H1 (cell line): ENCODE results near the gene SPOCD1. TPM values are rescaled to one million over a fixed set of nuclear protein-coding genes. Genes with fewer than 3 reads are reported as not detected.

Source experiments
- CTCF ChIA-PET: fragments of 300-600 bp; sonication (Branson Sonifier 250); formaldehyde crosslinking; loops from one replicate; lab custom pipeline; 2021; ENCODE audit not compliant: partially characterized antibody; lab: Charles Lee
- POLR2A ChIA-PET: fragments of 300-600 bp; sonication (Branson Sonifier 250); formaldehyde crosslinking; loops from one replicate; lab custom pipeline; 2021; ENCODE audit warnings: inconsistent platforms; ENCODE audit not compliant: partially characterized antibody; lab: Charles Lee
- DNase-seq, 2 experiments: peaks; one replicate each; pipeline versions ENCODE4 v3.0.0 to v3.0.0-alpha.2; 2010 to 2022; ENCODE audit warnings: low spot score in 2 of 2, low read depth in 1 of 2, mixed read lengths in 1 of 2
- FAIRE-seq: peaks from 2 replicates; lab custom pipeline; 2011; peaks lifted over from hg19 to GRCh38; lab: Jason Lieb, UNC
- H2AFZ ChIP-seq: 2 replicates; pipeline ENCODE4 v1.8.1; 2012; ENCODE audit warnings: low read length, inconsistent platforms
- H2AK5ac ChIP-seq: 2 replicates; pipeline ENCODE4 v1.6.1; 2013; ENCODE audit warnings: low read depth, low read length
- H2BK120ac ChIP-seq: replicated peaks from 2 replicates; pipeline ENCODE3; 2013; ENCODE audit warnings: low read depth, low read length, inconsistent platforms
- H2BK12ac ChIP-seq: 2 replicates; pipeline ENCODE4 v1.6.1; 2013; ENCODE audit warnings: low read depth, low read length
- H2BK15ac ChIP-seq: 2 replicates; pipeline ENCODE4 v1.6.1; 2013; ENCODE audit warnings: low read length
- H2BK20ac ChIP-seq: 2 replicates; pipeline ENCODE4 v1.6.1; 2013; ENCODE audit warnings: low read length
- H2BK5ac ChIP-seq: 2 replicates; pipeline ENCODE4 v1.6.1; 2013; ENCODE audit warnings: low read depth, low read length
- H3K14ac ChIP-seq: 2 replicates; pipeline ENCODE4 v1.6.1; 2013; ENCODE audit warnings: inconsistent platforms; ENCODE audit not compliant: insufficient read length
- H3K18ac ChIP-seq: 2 replicates; pipeline ENCODE4 v1.6.1; 2013; ENCODE audit warnings: low read length; ENCODE audit errors: extremely low read depth
- H3K23ac ChIP-seq: 2 replicates; pipeline ENCODE4 v1.6.1; 2013; ENCODE audit warnings: inconsistent platforms; ENCODE audit not compliant: insufficient read length
- H3K23me2 ChIP-seq: 2 replicates; pipeline ENCODE4 v1.6.1; 2013; ENCODE audit warnings: low read depth, low read length
- H3K27ac ChIP-seq: 2 replicates; pipeline ENCODE4 v1.6.1; 2011; ENCODE audit warnings: low read depth, low read length, inconsistent platforms
- H3K27me3 ChIP-seq, 4 experiments: replicated peaks in 1 of 4; 1 replicate in 1 of 4; 2 replicates in 3 of 4; pipeline versions ENCODE4 v1.6.1 to v1.8.1; 2011 to 2013; ENCODE audit warnings: low read length in 3 of 4, mild to moderate bottlenecking in 3 of 4, inconsistent platforms in 2 of 4, mixed read lengths in 2 of 4, moderate library complexity in 1 of 4; ENCODE audit not compliant: control insufficient read depth in 3 of 4, insufficient read depth in 3 of 4; ENCODE audit errors: extremely low read depth in 1 of 4
- H3K36me3 ChIP-seq, 4 experiments: 2 replicates each; pipeline versions ENCODE4 v1.6.1 to v1.8.1; 2011 to 2013; ENCODE audit warnings: mild to moderate bottlenecking in 4 of 4, low read length in 3 of 4, moderate library complexity in 2 of 4, control low read depth in 1 of 4, inconsistent platforms in 1 of 4; ENCODE audit not compliant: insufficient read depth in 4 of 4, control insufficient read depth in 2 of 4
- H3K4ac ChIP-seq: replicated peaks from 2 replicates; pipeline ENCODE3; 2013; ENCODE audit warnings: low read length, low read depth, mixed read lengths, inconsistent platforms; ENCODE audit not compliant: insufficient read length
- H3K4me1 ChIP-seq, 4 experiments: replicated peaks in 1 of 4; 1 replicate in 1 of 4; 2 replicates in 3 of 4; pipeline versions ENCODE4 v1.6.1 to v1.8.1; 2011 to 2013; ENCODE audit warnings: low read length in 3 of 4, inconsistent platforms in 2 of 4, mixed read lengths in 1 of 4; ENCODE audit not compliant: insufficient read depth in 4 of 4, control insufficient read depth in 3 of 4
- H3K4me2 ChIP-seq, 2 experiments: 2 replicates each; pipeline versions ENCODE4 v1.6.1 to v1.8.1; 2011 to 2013; ENCODE audit warnings: low read depth in 2 of 2, low read length in 2 of 2, control low read depth in 1 of 2, inconsistent platforms in 1 of 2, mild to moderate bottlenecking in 1 of 2; ENCODE audit not compliant: insufficient read depth in 1 of 2
- H3K4me3 ChIP-seq, 4 experiments: fragments of 200-600, 300-600 bp in 1 of 4; sonication (generic), shearing (Covaris generic), sonication (Bioruptor Twin) in 1 of 4; 2 replicates each; pipeline versions ENCODE4 v1.5.1 to v1.8.1; 2011 to 2016; ENCODE audit warnings: low read length in 4 of 4, low read depth in 3 of 4, control low read depth in 2 of 4, inconsistent platforms in 2 of 4, mild to moderate bottlenecking in 2 of 4, mixed read lengths in 1 of 4, moderate library complexity in 1 of 4; ENCODE audit not compliant: insufficient read depth in 2 of 4; ENCODE audit errors: extremely low read depth in 1 of 4
- H3K56ac ChIP-seq: replicated peaks from 2 replicates; pipeline ENCODE3; 2013; ENCODE audit warnings: low read depth, mild to moderate bottlenecking, mixed read lengths, low read length, inconsistent platforms; ENCODE audit not compliant: insufficient read length
- H3K79me1 ChIP-seq: 2 replicates; pipeline ENCODE4 v1.6.1; 2013; ENCODE audit warnings: low read depth, low read length, control low read depth
- H3K79me2 ChIP-seq, 2 experiments: 2 replicates each; pipeline versions ENCODE4 v1.6.1 to v1.8.1; 2012 to 2013; ENCODE audit warnings: low read length in 2 of 2, mild to moderate bottlenecking in 2 of 2, inconsistent platforms in 1 of 2; ENCODE audit not compliant: insufficient read depth in 2 of 2, control insufficient read depth in 1 of 2
- H3K9ac ChIP-seq, 4 experiments: replicated peaks in 1 of 4; 1 replicate in 1 of 4; 2 replicates in 3 of 4; pipeline versions ENCODE4 v1.6.1 to v1.8.1; 2011 to 2013; ENCODE audit warnings: low read depth in 3 of 4, low read length in 3 of 4, control low read depth in 2 of 4, mild to moderate bottlenecking in 2 of 4, moderate library complexity in 2 of 4, inconsistent platforms in 1 of 4; ENCODE audit errors: extremely low read depth in 1 of 4
- H3K9me3 ChIP-seq, 2 experiments: 2 replicates each; pipeline versions ENCODE4 v1.6.1 to v1.8.1; 2012 to 2013; ENCODE audit warnings: mild to moderate bottlenecking in 2 of 2, moderate library complexity in 2 of 2, control low read depth in 1 of 2, inconsistent platforms in 1 of 2, low read depth in 1 of 2, low read length in 1 of 2, mixed read lengths in 1 of 2; ENCODE audit not compliant: insufficient read depth in 2 of 2
- H4K20me1 ChIP-seq, 2 experiments: replicated peaks in 1 of 2; 2 replicates each; pipeline versions ENCODE3 to v1.8.1; 2011 to 2013; ENCODE audit warnings: inconsistent platforms in 2 of 2, low read length in 2 of 2, mild to moderate bottlenecking in 1 of 2; ENCODE audit not compliant: insufficient read depth in 2 of 2, control insufficient read depth in 1 of 2
- H4K5ac ChIP-seq: 2 replicates; pipeline ENCODE4 v1.6.1; 2013; ENCODE audit warnings: low read length, low read depth, mixed read lengths, inconsistent platforms; ENCODE audit not compliant: insufficient read length
- H4K8ac ChIP-seq: 2 replicates; pipeline ENCODE4 v1.8.0; 2013; ENCODE audit warnings: mild to moderate bottlenecking, moderate library complexity, low read length, inconsistent platforms; ENCODE audit not compliant: insufficient read depth; ENCODE audit errors: extremely low read depth
- H4K91ac ChIP-seq: replicated peaks from 2 replicates; pipeline ENCODE3; 2013; ENCODE audit warnings: low read length, mixed read lengths, inconsistent platforms; ENCODE audit not compliant: insufficient read length
- HDAC6 ChIP-seq: IDR thresholded peaks from one replicate; pipeline ENCODE4 v1.7.1; 2012; ENCODE audit warnings: low read depth, mild to moderate bottlenecking, inconsistent platforms, low read length, moderate library complexity
- PHF8 ChIP-seq: fragments of 200-600 bp; sonication (generic); conservative IDR thresholded peaks from 2 replicates; pipeline ENCODE4 v1.7.1; 2012; ENCODE audit warnings: low read depth, mild to moderate bottlenecking, inconsistent platforms, low read length, moderate library complexity
- RXRA ChIP-seq: IDR thresholded peaks from 2 replicates; pipeline ENCODE4 v1.6.1; 2011; ENCODE audit warnings: low read depth, mild to moderate bottlenecking, low read length, moderate library complexity; ENCODE audit not compliant: insufficient read depth
- SIRT6 ChIP-seq: IDR thresholded peaks from one replicate; pipeline ENCODE4 v1.7.1; 2012; ENCODE audit warnings: low read length, inconsistent platforms
- SIX5 ChIP-seq: IDR thresholded peaks from 2 replicates; pipeline ENCODE4 v1.6.1; 2011; ENCODE audit warnings: mild to moderate bottlenecking, low read depth, low read length
- SUZ12 ChIP-seq: fragments of 200-600 bp; sonication (generic); IDR thresholded peaks from 2 replicates; pipeline ENCODE4 v1.6.1; 2012; ENCODE audit warnings: mild to moderate bottlenecking, inconsistent platforms, low read length, moderate library complexity, mixed read lengths
- TCF12 ChIP-seq: IDR thresholded peaks from 2 replicates; pipeline ENCODE4 v1.6.1; 2011; ENCODE audit warnings: low read depth, mild to moderate bottlenecking, low read length
- YY1 ChIP-seq: IDR thresholded peaks from 2 replicates; pipeline ENCODE4 v1.6.1; 2011; ENCODE audit warnings: low read depth, mild to moderate bottlenecking, low read length
- WGBS, 2 experiments: shearing (Covaris generic) in 1 of 2; methylation state at CpG; one replicate each; pipeline versions ENCODE4 v1.1.6 to v1.1.7; 2013 to 2015; ENCODE audit warnings: low lambda C conversion rate in 2 of 2, mixed read lengths in 2 of 2, inconsistent platforms in 1 of 2, low coverage in 1 of 2, missing lambda C conversion rate in 1 of 2; ENCODE audit not compliant: insufficient replicate concordance in 2 of 2, insufficient coverage in 1 of 2, insufficient read length in 1 of 2; ENCODE audit errors: extremely low coverage in 1 of 2, missing lambda C conversion rate in 1 of 2; 5-methylcytosine and 5-hydroxymethylcytosine counted together
- polyA plus RNA-seq, 7 experiments: library from polyadenylated mRNA; depleted of rRNA in 3 of 7; stranded (reverse) in 5 of 7; unstranded in 2 of 7; fragments of >200 nt in 5 of 7; fragments of 200-250 nt in 2 of 7; gene quantifications; 1 replicate in 5 of 7; 2 replicates in 1 of 7; 4 replicates in 1 of 7; pipeline versions ENCODE4 v1.2.1 to v1.2.3, GENCODE V29; 2011 to 2013; ENCODE audit warnings: missing spikeins in 2 of 7, mixed read lengths in 2 of 7
- total RNA-seq: library from RNA; stranded (reverse); fragmentation: NEBNext Ultra II Directional; extraction: Animal tissue kit (Norgen Biotek cat#: 25700); gene quantifications from 2 replicates; pipeline ENCODE4 v1.2.1, GENCODE V29; 2021

SPOCD1 gene
- total and polyA plus RNA-seq, 2 of the 8 experiments (the other 6 are each of a cell fraction or from before 2014, with no cell fraction given), result 1.8 to 2.9 TPM

DNA sequence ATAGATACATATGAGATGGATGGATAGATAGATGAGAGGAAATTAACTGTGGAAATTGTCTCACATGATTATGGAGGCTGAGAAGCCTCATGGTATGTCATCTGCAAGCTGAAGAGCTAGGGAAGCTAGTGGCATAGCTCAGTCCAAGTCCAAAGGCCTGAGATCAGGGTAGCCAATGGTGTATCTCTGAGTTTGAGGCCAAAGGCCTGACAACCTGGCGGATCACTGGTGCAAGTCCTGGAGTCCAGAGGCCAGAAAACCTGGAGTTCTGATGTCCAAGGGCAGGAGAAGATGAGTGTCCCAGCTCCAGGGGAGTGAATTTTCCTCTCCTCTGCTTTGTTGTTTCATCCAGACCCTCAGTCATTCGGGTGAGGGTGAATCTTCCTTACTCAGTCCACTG is 43.9 kb upstream of the SPOCD1 start:
- DNase-seq (no peak), FAIRE-seq (no peak)
- Histone ChIP-seq H2BK5ac (no peak overlapping the region), H2BK120ac (no peak overlapping the region), H2AK5ac (no peak overlapping the region), H3K36me3 (no peaks in the 10 kb centered on the region), H3K23ac (no peak overlapping the region), H3K14ac (no peak overlapping the region), H4K8ac (no peak overlapping the region; the same call in 1 of the 2 replicates), H3K4ac (no peak overlapping the region), H3K79me1 (no peaks in the 10 kb centered on the region), H3K18ac (no peak overlapping the region), H4K91ac (no peak overlapping the region), H4K20me1 (no peaks in the 10 kb centered on the region), H3K27me3 (no peaks in the 10 kb centered on the region; a peak in 1 of 7 replicates), H2AFZ (no peak overlapping the region), H3K4me3 (no peak overlapping the region), H2BK15ac (no peak overlapping the region), H2BK12ac (no peak overlapping the region), H3K79me2 (no peaks in the 10 kb centered on the region), H4K5ac (no peak overlapping the region), H3K27ac (no peak overlapping the region), H3K4me2 (no peak overlapping the region), H2BK20ac (no peak overlapping the region), H3K9ac (no peak overlapping the region), H3K4me1 (peaks cover 0 to 4% (median 0%) of the 10 kb centered on the region in 4 experiments; a peak in 2 of 7 replicates), H3K56ac (no peak overlapping the region), H3K23me2 (no peaks in the 10 kb centered on the region), H3K9me3 (no peaks in the 10 kb centered on the region)
- TF ChIP-seq PHF8 (no peak), SIRT6 (no peak), SUZ12 (no peak), HDAC6 (no peak), TCF12 (no peak), RXRA (no peak), YY1 (no peak), SIX5 (no peak)
- ChIA-PET CTCF (interaction anchor here (0.6 to 1.8 kb wide), 6 partner anchors 14 to 295 kb away, joined by 3 to 7 read pairs (median 3); partner anchors contain the start of gene SPOCD1), POLR2A (no interaction called here)
- 87% methylated on average over 2 of the region's 2 CpGs; no CpG with 5 or more reads in 1 of the 2 experiments for WGBS, 2 experiments
